NCI-H2029 treated with DMSO at 0.1 percent for 48 hours (cell line): ENCODE data around the gene CLUH.

Source experiments
- DNase-seq: peaks from one replicate; lab custom pipeline; 2025; lab: John Stamatoyannopoulos, UW

CLUH gene

DNA sequence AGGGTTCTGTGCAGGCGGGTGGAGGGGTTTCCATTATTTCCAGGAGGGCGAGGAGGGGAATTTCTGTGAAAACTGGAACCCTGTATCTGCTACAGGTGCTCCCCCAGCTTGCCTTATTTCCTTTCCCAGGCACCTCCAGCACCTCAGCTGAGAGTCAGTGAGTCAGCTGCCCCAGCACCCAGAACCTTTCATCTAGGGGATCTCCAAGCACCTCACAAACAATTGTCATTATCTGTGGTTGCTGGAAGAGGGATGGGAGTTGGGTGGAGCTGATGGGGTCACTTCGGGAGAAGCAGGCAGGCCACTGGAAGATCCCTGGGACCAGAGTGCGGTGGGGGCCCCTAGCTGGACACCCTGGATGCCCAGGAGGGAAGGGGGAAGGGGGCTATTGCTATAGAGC is 10.0 kb upstream of the CLUH start:
- DNase-seq: no peak

DNA sequence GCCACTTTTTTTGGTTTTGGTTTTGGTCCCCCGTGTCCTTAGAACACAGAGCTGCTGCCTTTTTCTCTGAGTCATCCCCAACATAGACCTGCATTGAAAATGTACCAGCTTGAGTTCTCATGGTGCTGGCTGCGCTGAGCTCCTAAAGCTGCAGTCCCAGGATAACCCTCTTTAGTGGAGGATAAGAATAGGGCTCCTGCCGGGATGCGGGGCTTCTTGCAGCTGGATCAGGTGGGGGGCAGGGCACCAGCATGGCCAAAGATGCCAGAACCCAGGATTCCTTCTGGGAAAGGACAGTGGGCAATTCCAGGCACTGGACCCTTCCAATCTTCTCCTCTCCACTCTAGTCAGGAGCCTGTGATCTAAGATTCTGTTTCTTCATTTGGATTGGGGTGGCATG is 8.3 kb upstream of the CLUH start:
- no peak for DNase-seq

DNA sequence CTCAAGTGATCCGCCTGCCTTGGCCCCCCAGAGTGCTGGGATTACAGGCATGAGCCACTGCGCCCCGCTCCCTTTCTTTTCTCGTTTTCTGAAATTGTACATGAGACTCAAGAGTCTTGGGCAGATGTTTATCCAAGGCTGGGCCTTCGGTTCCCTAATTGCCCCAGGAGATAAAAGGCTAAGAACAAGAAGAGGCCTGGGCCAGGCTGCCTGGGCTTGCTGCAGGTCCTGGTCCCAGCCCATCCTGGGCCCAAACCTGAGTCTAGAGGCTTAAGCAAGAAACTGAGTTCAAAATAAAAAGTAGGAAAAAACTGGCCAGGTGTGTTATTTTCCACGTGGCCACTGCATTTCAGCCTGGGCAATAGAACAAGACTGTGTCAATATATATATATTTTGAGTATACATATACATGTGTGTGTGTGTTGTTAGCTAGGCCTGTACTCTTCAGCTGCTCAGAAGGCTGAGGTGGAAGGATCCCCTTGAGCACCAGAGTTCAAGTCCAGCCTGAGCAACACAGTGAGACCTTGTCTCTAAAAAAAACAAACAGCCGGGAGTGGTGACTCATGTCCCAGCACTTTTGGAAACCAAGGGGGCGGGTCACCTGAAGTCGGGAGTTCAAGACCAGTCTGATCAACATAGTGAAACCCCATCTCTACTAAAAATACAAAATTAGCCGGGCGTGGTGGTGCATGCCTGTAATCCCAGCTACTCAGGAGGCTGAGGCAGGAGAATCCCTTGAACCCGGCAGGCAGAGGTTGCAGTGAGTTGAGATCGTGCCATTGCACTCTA is 6.8 kb upstream of the CLUH start:
- DNase-seq: no peak

DNA sequence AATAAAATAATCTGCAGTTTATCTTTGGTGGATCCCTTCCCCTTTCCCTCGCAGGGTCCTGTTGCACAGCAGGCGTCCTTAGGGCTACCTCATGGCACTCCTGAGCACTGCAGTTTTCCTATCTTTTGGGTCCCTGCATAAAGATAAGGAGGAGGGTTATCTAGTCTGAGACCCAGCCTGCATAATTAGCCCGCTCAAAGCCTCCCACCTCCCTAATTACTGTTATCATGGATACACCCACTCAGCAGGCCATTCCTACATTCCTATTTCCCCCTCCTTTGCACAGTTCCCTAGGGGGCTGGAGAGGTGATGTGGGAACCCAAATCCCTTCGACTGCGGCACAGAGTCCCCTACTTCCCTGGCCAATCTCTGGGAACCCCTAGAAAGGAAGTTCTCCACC is 5.1 kb upstream of the CLUH start:
- DNase-seq: no peak

DNA sequence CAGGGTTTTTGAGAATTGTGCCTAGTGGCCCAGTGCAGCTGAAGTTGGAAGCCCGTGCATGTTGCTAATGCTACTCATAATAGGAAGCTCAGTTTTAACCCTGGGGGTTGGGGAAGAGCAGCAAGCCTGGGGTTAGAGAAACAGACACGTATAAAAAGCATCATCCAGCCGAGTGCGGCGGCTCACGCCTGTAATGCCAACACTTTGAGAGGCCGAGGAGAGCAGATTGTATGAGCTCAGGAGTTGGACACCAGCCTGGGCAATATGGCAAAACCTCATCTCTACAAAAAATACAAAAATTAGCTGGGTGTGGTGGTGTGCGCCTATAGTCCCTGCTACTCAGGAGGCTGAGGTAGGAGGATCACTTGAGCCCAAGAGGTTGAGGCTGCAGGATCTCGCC is 2.3 kb upstream of the CLUH start:
- no peak for DNase-seq

DNA sequence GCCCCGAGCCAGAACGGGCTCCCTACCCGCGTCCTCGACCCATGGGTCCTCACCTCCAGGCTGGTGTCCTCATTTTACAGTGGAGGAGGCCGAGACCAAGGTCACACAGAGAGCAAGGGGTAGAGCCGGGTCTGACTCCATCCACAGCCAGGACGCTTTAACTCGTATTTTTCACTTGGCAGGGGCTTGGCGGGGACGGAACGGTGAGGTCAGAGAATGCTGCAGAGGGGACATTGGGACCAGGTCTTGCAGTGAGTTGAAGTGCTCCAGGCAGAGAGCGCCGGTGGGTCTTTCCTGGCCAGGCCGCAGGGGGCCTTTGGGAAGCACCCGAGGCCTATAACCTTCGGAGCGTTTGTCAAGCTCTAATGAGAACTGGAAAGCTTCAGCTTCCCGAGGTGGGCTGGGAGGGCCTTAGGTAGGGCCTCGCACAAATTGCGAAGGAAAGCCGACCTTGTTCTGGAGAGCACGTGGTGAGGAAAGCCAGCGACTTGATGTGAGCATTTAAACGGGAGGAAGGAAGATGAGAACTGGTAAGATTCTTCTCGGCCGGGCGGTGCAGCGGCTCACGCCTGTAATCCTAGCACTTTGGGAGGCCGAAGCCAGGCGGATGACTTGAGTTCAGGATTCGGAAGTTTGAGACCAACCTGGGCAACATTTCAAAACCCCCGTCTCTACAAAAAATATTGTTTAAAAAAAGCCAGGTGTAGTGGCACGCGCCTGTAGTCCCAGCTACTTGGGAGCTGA is 908 bp upstream of the CLUH start:
- DNase-seq: no peak

DNA sequence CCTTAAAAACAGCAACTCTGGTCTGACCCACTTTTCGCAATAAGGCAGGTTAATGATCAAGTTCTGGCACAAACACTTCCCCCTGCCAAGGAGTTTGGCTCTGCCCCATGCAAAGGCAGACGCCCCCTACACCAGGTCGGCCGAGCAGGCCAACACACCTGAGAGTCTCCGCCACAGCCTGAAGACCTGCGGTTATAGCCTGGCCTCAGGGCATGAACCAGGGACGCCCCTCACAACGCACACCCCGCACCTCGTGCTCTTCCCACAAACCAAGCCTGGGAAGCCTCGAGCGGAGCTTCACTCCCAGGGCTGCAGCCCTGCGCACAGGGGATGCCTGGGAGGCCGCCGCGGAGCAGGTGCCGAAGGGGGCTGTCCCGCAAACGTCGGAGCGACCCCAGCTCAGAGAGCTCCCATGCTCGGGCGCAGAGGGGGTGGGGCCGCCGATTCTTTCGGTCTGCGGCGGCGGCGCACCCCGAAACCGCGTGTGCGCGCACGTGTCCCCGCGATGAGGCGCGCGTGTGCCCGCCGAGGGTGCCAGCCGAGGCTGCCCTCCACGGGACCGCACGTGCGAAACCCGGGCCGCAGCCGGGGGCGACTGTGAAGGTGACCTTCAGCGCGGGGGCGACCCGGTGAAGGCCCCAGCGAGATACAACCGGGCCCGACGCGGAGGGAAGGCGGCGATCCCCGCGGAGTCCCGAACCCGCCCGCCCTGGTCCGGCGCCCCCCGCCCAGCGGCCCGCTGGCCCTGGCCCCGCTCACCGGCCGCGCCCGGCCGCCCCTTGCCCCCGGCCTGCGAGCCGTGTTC is 559 bp downstream of the CLUH start:
- DNase-seq: no peak

DNA sequence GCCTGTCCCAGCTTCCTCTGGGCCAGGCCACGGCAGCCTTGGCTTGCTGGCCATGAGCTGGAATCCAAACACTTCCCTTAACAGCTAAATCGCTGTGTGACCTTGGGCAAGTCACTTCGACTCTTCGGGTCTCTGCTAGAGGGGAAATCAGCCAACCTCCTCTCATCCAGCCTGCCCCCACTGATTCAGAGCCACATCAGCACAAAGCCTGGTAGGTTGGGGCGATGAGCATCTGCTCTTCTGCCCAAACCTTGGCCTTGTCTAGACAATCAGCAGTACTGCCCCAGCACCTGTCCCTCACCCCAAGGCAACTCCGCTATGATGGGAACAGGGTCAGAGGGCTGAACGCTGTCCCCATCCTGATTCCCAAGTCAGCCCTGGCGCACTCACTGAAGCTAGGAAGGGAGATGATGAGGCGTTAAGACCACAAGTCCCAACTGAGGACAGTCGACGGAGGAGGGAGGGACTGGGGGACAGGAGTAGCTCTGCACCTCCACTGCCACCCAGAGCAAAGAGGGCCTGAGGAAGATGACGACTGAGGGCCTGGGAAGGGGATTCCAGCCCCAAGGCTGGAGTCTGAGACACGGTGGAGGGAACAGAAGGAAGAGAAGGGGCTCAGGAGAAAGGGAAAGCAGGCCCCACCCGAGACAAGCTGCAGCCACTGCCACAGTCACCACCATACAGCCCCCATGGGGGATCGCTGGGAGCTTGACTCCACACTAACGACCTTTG is 1.3 kb downstream of the CLUH start:
- no peak for DNase-seq

DNA sequence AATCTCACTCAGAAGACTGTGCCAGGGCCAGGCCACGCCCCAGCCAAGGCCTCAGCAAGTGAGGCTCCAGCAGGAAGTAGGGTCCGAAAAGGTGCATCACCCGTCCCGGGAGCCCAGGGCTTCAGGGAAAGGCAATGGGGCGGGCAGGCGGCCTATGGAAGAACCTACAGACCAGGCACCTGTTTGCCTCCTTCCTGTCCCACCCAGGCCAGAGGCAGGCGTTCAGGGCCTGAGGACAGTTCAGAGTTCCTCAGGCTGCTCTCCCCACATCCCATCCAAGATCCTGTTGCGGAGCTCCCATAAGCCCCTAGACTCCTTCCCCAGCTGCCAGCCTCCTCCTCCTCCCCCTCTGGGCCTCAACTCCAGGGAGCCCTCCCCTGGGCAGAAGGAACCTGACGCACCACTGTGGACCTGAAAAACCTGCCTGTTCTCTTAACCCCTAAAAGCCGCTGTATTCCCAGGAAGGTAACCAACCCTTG is 2.3 kb downstream of the CLUH start:
- DNase-seq: no peak

DNA sequence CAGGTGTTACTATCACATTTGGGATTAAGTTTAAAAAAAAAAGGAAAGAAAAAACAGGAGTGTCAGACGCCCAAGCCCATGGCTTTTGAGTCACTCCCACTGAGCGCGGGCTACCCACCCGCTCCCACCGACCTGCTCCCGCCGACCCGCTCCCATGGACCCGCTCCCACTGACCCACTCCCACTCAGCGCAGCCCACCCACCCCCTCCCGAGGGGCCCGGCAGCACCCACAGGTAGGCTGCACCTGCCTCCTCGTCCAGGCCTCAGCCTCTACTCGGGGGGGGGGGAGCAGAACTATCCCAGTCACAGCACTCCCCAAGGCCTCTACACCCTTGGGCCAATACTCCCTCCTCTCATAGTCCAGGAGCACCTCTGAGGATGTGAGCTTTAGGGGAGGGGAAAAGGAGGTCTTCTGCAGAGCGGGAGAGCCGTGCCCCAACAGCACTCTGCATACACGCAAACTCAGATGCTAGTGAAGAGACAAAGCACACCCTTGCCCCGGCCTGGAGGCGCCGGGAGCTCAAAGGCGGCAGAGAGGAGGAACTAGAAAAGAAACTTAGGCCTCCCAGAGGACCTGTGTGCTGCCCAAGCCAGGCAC is 2.9 kb downstream of the CLUH start:
- DNase-seq: no peak

DNA sequence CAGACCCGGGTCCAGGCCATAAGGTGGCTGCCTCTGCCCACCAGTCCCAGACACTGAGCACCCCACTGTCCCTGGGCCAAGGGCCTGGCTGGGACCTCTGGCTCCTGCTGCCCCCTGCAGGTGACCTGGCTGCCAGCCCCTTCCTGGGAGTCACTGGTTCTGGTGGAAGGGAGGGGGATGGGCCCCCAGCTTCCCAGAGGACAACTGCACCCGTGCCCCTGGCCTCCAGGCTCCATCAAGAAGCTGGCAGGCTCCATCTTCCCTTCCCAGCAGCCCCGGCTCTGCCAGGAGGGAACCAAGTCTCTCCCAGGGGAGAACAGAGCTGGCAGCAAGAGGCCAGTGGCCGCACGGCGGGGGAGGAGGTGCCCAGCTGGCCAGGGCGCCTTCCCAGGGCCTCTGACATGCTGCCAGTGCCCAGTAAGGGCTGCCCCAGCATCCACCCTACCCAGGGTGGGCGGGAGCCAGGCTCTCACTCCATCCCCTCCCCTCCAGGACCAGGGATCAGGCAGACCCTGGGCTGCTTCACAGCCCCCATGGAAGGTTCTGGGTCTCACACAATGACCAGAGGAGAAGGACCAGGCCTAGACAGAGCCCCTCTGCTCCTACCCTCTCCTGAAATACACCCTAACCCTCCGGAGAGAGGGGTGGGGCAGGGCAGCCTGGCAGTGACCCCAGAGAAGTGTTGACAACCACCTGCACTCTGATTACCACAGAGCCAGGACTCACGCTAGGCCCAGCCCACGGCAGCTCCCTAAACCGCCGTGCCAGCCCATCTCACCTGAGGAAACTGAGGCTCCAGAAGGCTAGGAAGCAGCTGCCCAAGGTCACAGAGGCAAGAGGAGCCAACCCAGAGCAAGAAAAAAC is 3.6 kb downstream of the CLUH start:
- DNase-seq: no peak

DNA sequence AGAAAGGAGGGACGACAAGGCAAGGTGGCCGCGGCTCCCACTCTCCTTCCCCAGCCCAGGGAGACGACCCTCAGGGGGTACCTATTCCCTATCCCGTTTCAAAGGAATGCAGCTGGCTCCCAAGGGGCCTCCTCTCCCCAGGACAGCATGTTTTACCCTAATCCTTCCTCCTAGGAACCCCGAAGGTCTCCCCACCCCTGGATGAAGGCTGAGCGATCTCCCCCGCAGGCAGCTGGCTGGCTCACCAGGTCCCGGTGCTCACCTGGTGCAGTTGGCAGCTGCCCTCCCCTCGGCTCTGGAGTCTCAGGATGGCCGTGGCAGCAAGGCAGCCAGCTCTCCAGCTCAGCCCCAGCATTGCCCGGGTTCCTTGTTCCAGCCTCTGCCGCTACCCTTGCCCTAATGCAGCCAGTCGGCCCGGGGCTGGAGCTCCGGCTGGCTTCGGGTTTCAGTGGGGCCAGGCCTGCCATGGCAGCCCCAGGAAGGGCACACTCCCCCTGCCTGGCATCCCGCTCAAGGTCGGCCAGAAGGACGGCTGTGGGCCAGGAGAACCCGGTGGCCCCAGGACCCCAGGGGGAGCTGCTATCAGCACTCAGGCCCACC is 4.6 kb downstream of the CLUH start:
- DNase-seq: no peak

DNA sequence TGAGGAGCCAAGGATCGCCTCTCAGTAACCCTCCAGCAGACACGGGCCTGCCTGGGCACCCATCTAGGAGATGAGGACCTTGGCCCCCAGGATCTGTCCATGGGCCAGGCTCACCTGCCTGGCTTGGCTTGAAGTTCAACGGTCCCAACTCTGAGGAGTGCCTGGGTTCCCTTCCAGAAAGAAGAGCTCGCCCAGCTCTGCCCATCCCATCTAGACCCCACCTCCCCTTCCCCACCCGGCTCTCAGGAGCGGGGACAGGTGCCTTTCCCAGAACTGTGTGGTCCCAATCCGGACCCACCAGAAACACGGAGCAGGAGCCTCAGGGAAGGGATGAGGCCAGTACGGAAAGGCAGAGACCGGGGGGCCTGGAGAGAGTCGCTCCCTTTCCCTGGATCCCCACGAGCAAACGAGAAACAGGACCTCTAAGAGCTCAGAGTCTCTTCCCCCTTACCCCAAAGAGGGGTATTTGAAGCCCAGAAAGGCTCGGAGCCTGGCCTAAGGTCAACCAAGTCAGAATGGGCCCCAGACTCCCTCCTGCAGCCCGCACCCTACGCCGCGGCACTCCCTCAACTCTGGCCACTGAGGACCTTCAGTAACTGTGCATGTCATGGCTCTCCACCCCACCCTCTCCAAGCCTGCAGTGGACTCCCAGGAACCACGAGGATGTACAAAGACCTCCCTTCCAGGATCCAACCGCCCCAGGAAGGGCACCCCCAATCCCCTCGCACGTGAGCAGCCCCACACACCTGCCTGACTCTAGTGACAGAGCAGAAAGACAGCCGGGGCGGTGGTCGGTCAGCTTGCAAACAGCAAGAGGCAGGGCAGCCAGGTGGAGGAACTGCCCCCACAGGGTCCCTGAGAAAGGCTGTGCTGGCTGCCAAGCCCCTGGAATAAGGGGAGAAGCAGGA is 5.4 kb downstream of the CLUH start:
- no peak for DNase-seq

DNA sequence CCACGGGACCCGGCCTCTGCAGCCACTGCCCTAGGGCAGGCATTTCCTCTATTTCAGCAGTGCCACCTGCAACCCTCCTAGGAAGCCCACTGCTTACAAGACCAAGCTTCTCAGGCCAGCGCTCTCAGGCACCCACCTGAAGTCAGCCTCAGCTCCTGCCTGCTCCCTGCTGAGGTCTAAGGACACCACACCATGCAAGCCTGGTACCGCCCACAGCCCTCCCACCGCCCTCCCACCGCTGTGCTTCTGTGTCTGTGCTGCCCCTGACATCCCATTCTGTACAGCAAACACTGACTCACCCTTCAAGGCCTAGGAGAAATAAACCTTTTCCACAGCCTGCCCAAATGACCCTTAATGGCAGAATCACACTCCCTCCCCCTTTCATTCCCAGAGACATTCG is 6.3 kb downstream of the CLUH start:
- no peak for DNase-seq

DNA sequence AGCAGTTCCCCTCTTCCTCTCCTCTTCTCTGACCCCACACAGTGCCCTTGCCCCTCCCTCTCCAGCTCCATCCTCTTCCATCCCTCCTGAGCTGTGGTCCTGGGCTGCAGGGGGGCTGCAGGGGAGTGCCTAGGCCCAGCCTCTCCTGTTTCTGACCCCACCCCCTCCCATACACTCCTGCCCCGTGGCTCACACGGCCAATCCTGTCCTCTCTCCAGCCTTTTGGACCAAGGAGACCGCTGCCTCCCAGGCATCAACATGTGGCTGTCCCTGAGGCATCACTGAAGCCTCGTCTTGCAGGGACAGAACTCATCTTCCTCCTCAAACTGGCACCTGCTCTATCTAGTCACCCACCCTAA is 6.7 kb downstream of the CLUH start:
- DNase-seq: no peak

DNA sequence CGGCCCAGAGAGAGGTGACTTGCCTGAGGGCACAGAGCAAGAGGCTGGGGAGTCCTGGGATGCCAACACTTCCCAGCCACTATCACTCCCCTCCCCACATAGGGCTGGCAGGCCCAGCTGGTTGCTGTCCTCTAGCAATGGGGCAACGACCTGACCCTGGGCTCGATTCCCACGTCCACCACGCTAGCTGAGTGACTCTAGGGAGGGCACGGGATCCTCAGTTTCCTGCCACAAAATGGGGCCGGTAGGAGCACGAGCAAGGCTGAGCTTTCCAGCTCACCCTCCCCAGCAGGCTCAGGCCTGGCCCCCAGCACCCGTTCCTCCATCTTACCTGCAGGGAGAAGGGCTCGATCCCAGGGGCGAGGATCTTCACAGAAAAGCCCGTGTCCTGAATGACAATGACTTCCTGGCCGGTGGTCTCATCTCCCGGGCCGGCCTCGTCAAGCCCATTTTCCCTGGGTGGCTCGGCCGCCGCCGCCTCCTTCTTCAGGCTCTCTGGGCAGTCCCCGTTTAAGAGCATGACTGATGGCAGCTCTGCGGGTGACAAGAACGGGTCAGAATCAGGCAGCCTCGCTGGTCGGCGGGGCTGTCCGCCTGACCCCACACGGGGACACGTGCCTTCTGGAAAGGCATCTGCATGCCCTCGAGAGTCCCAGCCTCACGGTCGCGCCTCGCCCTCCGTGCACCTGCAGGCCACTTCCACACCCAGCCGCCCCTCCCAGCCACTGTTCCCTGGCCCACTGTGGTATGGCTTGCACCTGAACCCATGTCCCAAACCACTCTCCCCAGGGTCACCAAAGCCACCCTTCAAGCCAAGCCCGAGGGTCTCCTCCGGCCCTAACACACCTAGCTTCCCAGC is 7.3 kb downstream of the CLUH start:
- DNase-seq: no peak

DNA sequence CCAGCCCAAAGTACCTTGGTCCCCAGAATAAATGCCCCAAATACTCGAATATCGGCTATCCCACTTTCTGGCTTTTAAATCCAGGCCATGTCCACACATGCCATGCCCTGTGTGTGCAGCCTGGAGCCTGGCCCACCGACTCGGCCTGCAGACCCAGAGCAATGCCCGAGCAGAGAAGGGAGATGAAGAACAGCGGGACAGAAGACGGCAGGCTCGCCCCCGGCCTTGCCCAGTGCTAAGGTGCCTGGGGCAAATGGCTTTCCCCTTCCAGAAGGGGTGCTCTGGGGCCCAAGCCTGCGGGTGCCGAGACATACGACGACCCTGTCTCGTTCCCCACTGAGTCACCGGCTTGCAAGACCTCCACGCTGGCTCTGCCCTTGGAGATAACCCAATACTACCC is 8.0 kb downstream of the CLUH start:
- no peak for DNase-seq

DNA sequence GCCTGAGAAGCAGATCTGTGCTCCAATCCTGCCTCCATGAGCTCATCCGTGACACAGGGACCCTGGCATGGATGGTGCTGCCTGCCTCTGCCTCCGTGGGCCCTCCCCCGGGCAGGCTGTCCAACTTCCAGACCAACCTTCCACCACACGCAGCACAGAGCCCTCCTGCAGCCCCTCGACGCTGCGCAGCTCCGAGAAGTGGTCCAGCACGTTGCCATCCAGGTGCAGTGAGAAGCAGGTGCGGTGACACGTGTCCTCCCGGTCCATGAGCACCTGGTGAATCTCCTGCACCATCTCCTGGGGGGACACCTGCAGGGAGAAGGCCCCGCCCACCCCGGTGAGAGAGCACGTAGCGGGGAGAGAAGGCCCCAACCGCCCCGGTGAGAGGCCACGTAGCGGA is 8.4 kb downstream of the CLUH start:
- no peak for DNase-seq
